Stimulated activated CD8-positive, alpha-beta memory T cell treated with anti-CD3 and anti-CD28 coated beads, Interleukin-2, amount 100 ng/mL, for 48 hours (primary cell): ENCODE measurements around the gene SCNN1G.

Experiments
- DNase-seq, 2 donors: peaks; one replicate each; pipeline ENCODE4 v3.0.0-alpha.2; 2020; ENCODE audit warnings: low read depth in 2 of 2

The SCNN1G gene

DNA sequence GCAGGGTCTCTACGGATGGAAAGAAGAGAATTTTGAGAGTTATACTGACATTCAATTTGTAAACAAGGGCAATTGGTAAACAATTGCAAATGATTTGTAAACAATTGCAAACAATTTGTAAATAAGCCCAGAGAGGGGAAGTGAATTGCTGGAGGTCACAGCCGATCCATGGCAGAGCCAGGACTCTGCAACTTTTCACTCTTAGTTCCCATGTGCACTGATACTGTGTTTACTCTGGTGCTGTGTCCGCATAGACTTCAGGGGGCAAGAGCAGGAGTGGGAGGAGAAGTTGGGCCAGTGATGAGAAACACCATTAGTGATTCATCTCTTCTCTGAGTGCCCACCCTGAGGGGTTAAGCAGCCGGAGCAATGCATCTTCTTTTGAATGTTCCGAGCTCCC is 14.0 kb downstream of the SCNN1G start:
- DNase-seq, result no peak

DNA sequence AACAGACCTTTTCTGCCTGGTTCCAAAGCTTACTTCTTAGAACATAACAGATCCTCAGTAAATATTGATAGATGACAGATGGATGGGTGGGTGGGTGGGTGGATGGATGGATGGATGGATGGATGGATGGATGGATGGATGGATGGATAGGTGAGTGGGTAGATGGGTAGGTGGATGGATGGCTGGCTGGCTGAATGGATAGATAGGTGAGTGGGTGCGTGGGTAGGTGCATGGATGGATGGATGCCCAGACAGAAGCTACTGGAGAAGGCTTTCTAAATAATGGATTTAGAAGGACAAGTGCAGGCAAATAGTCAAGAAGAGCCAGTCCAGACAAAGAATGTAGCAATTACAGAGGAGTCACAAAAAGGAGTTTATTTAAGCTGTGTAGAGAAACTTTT is 19.6 kb downstream of the SCNN1G start:
- no peak for DNase-seq

DNA sequence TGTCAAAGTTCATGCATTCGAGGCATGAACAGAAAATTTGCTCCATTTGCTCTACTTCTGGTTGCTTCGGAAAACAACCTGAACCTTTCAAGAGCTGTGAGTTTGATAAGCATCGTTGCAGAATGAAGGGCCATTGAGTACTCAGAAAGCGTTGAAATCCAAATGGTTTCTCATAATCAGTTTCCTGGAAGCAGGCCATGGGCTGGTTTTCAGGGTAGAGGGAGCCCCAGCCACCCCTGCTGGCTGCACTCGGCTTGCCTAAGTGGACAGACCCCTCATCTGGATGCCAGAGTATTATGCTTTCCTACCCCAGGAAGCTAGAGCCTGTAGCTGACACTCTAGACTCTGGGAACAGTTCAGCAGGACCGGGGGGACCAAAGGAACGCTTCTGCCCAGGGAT is 24.4 kb downstream of the SCNN1G start:
- DNase-seq, result no peak

DNA sequence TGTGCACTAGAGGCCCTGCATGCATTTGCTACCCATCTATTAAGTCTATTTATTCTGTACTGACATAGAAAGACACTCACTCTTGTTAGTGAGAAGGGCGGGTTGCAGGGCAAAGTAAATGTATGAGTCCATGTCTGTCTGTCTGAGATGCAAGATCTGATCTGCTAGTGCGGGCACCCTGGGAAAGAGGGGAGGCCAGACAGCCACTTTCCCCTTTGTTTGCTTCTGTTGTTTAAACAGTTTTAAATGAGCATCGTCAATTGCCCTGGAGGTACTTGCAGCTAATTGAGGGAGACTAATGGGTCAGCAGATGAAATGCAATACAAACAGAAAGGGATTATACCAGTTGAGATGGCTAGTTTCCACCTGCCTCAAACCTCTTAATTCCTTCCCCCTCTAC is 24.9 kb downstream of the SCNN1G start:
- no peak for DNase-seq

DNA sequence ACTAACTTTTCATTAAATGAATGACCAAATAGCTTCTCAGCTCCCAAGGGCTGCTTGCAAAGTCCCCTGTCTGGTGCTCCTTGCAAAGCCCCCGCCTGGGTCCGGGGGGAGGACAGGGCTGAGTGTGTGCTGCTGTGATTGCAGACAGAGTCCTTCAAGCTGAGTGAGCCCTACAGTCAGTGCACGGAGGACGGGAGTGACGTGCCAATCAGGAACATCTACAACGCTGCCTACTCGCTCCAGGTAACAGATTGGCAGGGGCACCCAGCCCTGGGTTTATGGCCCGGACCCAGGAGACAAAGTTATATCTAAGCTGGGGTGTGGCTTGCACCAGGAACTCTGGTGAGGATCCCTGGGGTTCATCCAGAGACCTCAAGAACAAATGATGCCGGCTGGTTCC is 27.1 kb downstream of the SCNN1G start:
- DNase-seq, result no peak

DNA sequence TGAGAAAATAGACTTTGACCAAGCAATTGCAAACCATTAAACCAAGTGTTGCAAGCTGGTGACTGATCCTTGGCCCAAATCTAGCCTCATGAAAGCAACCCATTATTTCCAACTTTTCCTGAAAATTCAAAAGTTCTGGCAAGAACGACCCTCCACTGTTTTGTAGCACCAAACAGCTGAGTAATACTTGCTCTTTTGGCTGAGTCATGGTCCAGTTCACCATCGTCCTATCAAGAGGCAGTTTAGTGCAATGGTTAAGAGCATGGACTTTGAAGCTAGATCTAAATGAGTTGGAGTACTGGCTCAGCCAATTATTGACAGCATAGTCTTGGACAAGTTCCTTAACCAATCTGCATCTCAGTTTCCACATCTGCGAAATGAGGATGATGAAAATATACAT is 31.3 kb downstream of the SCNN1G start:
- no peak for DNase-seq

DNA sequence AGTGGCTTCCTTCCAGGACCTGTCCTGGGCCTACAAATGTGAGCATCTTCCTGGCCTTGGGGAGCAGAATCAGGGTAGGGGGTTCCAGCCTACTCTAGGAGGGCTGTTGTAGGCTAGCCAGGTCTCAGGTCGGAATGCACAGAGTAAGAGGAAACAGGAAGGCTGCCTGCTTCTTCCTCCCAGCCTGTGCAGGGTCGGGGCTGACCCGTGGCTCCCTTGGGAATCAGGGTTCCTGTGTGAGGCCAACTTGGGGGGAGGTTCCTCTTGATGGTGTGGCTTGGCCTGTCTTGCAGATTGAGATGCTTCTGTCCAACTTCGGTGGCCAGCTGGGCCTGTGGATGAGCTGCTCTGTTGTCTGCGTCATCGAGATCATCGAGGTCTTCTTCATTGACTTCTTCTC is 32.3 kb downstream of the SCNN1G start:
- no peak for DNase-seq

DNA sequence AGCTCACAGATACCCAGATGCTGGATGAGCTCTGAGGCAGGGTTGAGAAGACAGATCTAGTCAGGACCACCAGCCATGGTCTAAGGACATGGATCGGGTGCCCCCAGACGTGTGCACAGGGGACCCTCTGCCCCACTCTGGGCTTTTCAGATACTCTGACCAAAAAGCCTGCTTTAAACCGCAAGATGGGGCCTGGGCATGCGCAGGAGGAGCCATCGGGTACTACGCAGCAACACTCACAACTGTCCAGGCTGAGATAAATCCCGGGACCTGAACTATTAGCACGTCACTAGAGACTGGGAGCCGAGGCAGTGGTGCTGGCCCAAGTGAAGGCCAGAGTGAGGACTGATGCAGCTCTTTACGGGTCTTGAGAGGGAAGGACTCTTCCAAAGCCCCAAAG is 32.9 kb downstream of the SCNN1G start:
- no peak for DNase-seq

DNA sequence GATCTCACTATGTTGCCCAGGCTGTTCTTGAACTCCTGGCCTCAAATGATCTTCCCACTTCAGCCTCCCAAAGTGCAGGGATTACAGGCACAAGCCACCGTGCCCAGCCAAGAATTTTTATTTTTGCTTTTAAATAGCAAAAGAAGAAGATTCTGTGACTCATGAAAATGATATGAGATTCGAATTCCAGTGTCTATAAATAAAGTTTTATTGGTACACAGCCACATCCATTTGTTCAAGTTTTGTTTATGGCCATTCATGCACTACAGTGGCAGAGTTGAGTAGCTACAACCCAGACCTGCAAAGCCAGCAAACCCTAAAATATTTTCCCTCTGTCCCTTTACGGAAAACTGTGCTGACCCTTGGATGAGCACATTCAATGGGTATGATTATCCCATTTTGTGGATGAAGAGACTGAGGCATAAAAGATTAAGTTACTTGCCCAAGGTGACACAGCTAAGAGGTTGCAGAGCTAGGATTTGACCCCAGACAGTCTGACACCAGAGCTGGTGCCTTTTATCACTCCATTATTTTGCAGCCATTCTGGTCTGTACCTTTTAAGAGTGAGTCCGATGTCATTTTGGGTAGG is 34.2 kb downstream of the SCNN1G start:
- no peak for DNase-seq

DNA sequence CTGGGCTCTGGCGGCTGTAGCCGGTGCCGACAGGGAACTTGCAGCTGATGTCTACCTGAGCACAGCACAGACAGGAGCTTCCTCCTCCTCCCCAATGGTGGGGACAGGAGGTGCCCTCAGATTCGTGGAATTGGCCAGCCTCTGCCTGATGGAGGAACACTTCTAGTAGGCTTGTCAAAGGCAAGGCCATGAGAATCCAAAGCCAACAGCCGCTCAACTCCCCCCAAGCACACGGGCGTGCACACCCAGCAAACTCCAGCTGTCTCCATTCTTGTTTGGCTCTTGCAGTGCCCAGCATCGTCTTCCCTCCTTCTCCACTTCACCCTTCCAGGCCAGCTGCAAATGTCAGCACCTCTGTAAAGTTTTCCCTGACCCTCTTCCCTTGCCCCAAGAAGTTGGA is 35.1 kb downstream of the SCNN1G start:
- no peak for DNase-seq

DNA sequence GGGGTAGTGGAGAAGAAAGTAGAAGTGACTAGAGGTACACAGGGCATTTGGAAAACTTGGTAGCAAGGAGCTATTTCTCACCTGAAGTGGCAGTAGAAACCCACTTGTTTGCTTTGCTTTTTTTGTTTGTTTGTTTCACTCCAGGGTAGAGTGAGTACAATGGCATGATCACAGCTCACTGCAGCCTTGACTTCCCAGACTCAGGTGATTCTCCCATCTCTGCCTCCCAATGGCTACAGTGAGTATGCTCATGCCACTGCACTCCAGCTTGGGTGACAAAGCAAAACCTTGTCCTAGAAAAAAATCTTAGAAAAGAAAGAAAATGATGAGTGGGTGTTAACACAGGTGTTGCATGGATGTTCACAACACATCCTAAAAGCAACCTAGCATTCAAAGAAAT is 40.4 kb downstream of the SCNN1G start:
- DNase-seq, result no peak

DNA sequence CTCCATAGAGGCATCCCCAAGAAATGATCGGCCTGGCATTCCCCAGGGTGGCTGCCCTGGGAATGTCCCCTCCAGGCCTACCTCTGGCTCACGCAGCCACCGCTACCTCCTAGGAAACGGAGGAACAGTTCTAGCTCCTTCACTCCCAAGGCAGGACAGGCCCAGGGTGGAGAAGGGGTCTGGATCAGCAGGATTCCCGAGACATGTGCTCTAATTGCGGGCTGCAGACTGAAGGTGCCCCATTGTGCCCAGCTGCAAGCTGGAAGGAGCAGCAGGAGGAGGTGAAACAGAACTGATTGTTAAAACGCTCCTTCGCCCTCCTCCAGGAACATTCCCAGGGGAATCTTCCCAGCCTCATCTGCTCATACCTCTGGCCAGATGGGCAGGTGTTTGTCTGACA is 40.8 kb downstream of the SCNN1G start:
- no peak for DNase-seq

DNA sequence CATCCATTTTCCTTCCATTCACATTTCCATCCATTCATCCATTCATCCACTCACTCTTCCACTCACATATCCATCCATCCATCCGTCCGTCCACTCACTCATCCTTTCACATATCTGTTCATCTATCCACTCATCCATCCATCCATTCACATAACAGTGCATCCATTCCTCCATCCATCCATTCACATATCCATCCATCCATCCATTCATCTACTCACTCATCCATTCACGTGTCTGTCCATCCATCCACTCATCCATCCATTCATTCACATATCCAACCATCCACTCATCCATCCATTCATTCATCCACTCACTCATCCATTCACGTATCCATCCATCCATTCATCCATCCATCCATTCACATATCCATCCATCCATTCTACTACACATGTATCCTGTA is 42.6 kb downstream of the SCNN1G start:
- DNase-seq, result no peak

DNA sequence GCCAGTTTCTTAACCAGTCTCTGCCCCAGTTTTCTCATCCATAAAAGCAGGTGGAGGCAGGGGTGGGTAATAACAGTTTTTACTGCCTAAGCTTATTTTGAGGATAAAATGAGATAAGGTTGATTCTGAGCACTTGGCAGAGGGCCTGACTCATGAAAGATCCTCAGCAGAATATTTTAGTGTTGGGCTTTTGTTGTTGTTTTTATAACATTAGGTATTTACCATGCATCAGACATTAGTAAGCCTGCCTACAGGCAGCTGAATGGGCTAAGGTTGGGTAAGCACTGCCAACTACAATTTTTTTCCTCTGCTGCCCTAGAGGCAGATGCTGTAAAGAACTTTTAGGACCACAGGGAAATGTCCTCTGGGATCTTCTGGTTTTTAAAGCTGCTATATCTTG is 43.1 kb downstream of the SCNN1G start:
- DNase-seq, result no peak

DNA sequence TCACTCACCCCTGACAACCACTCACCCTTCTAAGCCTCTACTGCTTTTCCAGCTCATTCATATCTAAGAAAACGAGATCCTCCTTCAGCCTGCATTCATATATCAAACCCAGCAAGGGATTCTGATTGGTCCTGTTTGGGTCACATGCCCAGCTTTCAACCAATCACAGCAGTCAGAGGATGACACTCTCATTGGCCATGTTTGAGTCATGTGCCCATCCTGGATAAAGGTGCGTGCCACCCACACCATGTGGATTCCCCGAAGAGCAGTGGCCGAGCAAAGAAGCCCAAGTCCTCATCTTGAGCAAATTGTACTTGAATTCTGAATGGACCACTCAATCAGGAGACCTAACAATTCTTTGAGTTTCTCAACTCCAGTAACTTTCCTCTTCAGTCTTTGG is 45.0 kb downstream of the SCNN1G start:
- no peak for DNase-seq

DNA sequence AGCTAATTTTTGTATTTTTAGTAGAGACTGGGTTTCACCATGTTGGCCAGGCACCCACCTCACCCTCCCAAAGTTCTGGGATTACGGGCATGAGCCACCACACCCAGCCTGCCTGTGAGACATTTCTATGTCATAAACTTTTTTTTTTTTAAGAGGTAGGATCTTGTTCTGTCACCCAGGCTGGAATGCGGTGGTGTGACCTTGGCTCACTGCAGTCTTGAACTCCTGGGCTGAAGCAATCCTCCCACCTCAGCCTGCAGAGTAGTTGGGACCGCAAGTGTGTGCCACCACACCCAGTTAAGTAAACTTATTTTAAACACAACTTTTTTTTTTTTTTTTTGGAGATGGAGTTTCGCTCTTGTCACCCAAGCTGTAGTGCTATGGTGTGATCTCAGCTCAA is 47.2 kb downstream of the SCNN1G start:
- no peak for DNase-seq

DNA sequence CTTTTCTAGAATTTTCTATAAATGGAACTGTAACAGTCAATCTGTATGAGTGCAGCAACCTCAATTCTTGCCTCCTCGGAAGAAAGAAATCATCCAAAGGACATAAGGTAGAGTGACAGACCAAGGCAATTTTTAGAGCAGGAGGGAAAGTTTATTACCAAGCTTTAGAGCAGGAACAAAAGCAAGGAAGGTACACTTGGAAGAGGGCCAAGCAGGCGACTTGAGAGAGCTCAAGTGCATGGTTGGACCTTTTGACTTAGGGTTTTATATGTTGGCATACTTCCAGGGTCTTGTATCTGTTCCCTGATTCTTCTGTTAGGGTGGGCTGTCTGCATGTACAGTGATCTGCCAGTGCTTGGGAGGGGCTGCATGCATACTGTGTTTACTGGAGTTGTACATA is 50.3 kb downstream of the SCNN1G start:
- DNase-seq, result no peak

DNA sequence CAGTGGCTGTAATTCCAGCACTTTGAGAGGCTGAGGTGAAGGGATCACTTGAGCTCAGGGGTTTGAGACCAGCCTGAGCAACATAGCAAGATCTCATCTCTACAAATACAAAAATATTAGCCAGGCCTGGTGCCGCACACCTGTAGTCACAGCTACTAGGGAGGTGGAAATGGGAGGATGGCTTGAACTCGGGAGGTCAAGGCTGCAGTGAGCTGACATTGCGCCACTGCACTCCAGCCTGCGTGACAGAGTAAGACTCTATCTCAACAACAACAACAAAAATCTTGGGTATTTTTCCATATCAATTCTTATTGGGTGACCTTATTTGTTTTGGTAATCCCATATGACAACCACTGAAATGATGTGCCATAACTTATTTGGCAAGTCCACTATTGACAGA is 52.6 kb downstream of the SCNN1G start:
- no peak for DNase-seq

DNA sequence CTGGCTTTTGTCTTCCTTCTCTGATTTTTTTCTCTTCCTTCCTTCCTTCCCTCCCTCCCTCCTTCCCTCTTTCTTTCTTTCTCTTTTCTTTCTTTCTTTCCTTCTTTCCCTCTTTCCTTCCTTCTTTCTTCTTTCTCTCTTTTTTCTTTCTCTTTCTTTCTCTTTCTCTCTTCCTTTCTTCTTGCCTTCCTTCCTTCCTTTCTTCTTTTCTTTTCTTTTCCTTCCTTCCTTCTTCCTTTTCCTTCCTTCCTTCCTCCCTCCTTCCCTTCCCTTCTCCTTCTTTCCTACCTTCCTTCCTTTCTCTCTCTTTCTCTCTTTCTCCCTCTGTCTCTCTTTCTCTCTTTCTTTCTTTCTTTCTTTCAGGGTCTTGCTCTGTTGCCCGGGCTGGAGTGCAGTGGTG is 54.4 kb downstream of the SCNN1G start:
- DNase-seq, result no peak

DNA sequence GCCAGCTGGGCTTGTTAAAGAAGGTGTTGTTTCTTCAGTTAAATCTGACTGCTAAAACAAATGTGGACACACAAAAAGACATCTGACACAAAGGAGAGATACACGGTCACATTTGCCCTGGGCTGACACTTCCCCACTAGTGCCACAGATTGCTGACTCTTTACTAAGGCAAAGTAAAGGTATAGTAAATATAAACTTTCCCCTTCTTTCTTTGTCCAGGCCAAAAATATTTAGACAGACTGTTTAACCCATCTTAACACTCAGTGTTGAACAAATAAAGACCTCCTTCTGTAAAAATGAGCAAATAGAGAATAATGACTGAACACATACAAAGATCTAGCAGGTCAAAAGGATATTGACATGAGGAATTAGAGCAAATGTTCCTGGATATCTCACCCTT is 58.4 kb downstream of the SCNN1G start:
- DNase-seq, result no peak

DNA sequence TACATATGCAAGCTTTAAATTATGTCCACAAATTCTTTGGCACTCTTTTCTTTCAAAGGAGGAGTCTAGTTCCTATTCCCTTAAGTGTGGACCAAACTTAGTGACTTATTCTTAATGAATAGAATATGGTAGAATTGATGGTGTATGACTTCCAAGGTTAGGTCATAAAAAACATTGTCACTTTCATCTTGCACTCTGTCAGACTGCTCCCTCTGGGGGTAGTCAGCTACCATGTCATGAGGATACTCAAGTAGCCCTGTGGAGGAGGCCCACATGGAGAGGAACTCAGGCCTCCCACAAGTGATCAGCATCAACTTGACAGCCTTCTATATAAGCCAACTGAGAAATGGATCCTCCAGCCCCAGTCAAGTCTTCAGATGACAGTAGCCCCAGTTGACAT is 61.6 kb downstream of the SCNN1G start:
- DNase-seq, result no peak

DNA sequence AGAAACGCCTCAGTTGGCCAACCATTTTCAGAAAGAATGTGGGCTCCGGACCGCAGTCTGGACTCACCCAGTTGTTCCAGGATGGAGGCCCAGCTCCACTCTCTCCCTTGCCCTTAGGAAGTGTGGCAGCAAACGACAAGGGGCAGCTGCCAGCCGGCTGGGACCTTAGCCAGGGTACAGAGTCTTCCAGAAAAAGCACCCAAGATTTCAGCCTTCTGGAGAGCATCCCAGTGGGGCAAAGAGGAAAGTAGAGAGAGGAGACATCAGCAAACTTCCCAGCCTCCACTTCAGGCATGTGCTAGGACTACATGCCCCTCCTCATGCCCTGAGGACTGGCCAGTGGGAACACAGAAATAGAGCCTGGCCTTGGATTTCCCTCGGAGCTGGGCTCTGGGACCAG is 62.7 kb downstream of the SCNN1G start:
- no peak for DNase-seq

DNA sequence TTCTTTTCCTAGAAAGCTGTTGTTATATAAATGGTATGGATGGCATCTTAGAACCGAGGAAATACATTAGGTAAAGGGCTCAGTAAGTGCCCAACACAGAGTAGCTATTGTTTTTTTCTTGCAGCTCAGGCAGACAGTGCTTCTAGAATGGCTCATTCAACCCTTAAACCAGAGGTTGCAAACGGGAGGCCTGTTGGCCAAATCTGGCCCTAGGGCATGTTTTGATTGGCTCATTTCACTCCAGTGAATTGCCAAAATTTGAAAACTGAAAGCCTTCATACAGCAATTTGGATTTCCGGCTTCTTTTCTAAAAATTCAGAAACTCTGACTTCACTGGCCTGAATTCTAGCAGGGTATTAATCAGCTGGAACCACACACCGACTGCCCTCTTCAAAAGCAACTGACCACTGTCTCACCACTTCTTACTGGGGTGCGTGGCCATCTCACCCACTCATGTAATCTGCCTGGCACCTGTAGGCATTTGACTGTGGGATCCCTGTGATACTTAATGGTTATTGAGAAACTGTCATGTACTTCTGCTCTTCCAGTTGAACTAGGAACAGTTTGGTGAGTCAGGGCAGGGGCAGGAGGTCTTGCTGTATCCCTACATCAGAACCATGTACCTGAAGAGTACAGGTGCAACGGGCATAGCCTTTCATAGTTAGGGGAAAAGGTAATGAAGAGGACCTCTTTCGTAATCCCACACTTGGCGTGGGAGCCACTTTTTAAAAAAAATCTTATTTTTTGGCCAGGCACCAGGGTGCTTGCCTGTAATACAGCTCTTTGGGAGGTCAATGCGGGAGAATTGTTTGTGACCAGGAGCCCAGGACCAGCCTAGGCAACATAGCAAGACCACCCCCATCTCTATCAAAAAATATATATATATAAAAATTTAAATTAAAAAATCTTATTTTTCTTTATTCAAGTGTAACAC is 66.0 kb downstream of the SCNN1G start:
- DNase-seq, result no peak

DNA sequence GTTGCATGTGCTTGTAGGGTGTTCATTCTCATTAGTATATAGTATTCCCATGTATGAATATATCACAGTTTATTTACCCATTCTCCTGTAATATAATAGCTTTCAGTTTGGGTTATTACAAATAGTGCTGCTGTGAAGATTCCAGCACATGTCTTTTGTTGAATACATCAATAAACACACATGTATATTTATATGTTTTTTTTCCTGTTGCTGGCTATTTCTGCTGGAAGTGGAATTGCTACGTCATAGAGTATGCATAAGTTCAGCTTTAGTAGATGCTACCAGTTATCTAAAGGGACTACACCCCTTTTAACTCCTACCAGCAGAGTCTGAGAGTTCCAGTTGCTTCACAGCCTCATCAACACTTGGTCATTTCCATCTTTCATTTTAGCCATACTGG is 67.3 kb downstream of the SCNN1G start:
- no peak for DNase-seq
